GM12872 (cell line): ENCODE measurements around the gene PRR33.

ENCODE experiments used
- TF ChIP-seq, protein P1 (sequence below): IDR thresholded peaks from 3 replicates; pipeline ENCODE4 v1.5.1; 2011; ENCODE audit warnings: low read depth, mild to moderate bottlenecking, low read length, moderate library complexity; ENCODE audit not compliant: insufficient read depth

The PRR33 gene

DNA sequence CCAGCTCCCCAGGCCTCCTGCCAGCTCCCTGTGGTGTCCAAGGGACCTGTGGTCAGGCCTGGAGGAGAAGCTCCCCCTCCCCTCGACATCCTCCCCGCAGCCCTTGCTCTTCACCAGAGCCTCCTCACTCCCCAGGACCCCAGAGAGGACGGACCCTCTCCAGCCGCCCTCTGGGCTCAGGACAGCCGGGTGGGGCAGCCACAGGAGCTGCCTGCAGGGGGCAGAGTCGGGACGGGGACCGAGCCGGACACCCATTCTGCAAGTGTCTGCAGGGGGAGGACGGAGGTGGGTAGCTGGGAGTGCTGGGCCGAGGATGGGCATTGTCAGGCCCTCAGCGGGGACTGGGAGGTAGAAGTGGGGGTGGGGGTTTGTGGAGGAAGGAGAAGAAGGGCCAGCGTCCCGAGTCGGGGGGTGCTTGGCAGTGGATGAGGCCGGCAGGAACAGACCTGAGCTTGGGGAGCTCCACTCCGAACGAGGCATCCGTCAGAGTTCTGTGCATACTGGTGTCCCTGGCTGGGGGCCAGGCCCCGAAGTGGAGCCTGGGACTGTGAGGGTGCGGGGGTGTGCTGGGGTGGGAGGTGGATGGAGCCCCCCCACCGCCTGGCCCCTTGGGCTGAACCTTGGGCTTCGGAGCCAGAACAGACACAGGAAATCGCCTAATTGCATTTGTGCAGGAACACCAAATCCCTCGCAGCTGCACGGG lies 15.2 kb downstream of the PRR33 start:
- TF ChIP-seq, protein P1, sequence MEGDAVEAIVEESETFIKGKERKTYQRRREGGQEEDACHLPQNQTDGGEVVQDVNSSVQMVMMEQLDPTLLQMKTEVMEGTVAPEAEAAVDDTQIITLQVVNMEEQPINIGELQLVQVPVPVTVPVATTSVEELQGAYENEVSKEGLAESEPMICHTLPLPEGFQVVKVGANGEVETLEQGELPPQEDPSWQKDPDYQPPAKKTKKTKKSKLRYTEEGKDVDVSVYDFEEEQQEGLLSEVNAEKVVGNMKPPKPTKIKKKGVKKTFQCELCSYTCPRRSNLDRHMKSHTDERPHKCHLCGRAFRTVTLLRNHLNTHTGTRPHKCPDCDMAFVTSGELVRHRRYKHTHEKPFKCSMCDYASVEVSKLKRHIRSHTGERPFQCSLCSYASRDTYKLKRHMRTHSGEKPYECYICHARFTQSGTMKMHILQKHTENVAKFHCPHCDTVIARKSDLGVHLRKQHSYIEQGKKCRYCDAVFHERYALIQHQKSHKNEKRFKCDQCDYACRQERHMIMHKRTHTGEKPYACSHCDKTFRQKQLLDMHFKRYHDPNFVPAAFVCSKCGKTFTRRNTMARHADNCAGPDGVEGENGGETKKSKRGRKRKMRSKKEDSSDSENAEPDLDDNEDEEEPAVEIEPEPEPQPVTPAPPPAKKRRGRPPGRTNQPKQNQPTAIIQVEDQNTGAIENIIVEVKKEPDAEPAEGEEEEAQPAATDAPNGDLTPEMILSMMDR: peak; percentile 59

DNA sequence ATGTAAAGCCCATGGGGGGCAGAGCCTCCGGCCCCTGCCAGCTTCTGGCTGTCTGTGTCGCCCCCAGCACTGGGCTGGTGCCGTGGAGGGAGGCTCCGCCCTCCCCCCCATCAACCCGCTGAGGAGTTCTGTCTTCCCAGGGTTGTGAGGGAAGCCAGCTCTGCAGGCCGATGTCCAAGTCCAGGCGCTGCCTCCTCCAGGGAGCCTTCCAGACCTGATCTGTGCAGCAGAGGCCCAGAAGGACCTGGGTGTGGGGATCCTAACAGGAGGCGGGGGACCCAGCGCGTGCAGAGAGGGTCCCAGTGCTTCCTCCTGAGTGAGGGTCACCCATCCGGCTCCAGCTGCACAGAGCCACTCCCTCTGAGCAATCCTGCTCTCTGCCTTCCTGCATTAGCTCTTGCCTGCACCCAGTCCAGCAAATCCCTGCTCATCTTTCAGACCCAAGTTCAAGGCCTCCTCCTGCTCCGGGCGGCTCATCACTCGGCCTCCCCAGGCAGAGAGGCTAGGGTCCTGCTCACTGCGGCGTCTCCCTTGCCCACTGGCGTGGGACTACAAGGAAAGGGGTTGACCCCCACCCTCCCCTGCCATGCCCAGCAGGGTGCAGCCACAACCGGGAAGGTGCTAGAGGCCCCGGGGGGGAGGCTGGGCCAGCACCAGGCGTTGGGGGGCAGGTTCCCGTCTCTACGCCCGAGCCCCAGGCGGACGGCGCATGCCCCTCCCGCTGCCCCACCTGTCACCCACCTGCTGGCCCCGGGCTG lies 16.4 kb downstream of the PRR33 start:
- TF ChIP-seq, protein P1: no peak

- TF ChIP-seq, protein P1: no peak
These were observed 18.5 kb downstream of the PRR33 start for GRCh38 chr11:1873048-1873812.

DNA sequence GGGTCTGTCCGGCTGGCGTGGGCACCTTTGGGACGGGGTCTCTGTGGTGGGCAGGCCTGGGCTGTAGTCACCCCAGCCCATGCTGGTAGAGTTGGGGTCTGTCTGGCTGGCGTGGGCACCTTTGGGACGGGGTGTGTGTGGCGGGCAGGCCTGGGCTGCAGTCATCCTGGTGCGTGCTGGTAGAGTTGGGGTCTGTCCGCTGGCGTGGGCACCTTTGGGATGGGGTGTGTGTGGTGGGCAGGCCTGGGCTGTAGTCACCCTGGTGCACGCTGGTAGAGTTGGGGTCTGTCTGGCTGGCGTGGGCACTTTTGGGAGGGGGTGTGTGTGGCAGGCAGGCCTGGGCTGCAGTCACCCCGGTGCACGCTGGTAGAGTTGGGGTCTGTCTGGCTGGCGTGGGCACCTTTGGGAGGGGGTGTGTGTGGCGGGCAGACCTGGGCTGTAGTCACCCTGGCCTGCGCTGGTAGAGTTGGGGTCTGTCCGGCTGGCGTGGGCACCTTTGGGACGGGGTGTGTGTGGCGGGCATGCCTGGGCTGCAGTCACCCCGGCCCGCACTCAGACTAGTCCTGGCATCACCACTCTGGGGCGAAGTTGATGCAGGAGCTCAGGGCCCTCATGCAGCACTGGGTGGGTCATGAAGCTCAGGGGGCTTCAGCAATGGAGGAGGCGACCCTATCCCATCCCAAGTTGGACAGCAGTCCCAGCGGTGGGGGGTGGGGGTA lies 19.3 kb downstream of the PRR33 start:
- TF ChIP-seq, protein P1: no peak

DNA sequence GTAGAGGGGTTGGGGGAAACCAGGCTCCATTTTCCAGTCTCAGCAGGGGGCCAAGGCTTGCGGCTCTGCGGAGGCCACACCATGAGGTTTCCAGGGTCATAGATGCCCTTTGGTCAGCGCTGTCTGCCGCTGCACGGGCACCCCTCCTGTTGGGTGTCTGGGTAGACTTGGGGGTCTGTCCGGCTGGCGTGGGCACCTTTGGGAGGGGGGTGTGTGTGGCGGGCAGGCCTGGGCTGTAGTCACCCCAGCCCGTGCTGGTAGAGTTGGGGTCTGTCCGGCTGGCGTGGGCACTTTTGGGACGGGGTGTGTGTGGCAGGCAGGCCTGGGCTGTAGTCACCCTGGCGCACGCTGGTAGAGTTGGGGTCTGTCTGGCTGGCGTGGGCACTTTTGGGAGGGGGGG lies 20.2 kb downstream of the PRR33 start:
- TF ChIP-seq, protein P1: no peak

GRCh38 chr11:1870721-1871466 lies 20.8 kb downstream of the PRR33 start:
- TF ChIP-seq, protein P1: no peak
